Posterior cingulate gyrus (tissue), 11 donors: ENCODE measurements around the gene BRME1.
"Not testable (repeated sequence)": the region's sequence is repeated elsewhere in the genome, so short reads cannot be mapped to it uniquely, and the experiment has no call there.

Experiments used
- DNase-seq, 10 donors: peaks; one replicate each; pipeline versions ENCODE4 v3.0.0 to v3.0.0-alpha.2; 2020 to 2021; ENCODE audit warnings: mixed read lengths in 3 of 10
- intact Hi-C: fragments of 100-400 bp; cut with DNase I; formaldehyde crosslinking; loops from one replicate; pipeline ENCODE4 v1.15.1; 2023

BRME1 gene

DNA sequence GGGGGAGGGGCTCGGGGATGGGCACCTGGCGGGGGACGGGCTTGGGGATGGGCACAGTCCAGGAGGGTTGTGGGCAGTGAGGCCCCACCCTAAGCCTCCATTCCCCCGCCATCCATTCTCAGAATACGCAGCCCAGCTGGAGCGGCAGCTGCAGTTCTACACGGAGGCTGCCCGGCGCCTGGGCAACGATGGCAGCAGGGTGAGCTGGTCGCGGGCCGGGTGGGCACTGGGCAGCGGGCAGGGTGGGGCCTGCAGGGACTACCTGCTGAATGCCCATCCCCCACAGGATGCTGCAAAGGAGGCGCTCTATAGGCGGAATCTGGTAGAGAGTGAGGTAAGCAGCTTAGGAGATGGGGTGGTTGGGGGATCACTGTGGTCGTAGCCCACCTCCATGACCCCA lies 24.0 kb upstream of the BRME1 start:
- intact Hi-C loops: no loop called here
- no peak for DNase-seq

DNA sequence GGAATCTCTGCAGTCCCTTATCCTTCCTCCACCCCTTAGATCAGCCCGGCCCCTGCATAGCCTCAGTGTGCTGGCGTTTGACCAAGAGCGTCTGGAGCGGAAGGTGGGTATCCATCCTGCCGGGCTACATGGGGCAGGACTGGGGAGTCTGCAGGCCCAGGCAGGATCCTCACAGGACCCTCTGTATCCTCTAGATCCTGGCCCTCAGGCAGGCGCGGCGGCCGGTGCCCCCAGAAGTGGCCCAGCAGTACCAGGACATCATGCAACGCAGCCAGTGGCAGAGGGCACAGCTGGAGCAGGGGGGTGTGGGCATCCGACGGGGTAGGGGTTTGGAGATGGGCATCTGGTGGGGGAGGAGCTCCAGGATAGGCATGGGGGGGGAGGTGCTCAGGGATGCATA lies 23.4 kb upstream of the BRME1 start:
- intact Hi-C loops: no loop called here
- DNase-seq: no peak

DNA sequence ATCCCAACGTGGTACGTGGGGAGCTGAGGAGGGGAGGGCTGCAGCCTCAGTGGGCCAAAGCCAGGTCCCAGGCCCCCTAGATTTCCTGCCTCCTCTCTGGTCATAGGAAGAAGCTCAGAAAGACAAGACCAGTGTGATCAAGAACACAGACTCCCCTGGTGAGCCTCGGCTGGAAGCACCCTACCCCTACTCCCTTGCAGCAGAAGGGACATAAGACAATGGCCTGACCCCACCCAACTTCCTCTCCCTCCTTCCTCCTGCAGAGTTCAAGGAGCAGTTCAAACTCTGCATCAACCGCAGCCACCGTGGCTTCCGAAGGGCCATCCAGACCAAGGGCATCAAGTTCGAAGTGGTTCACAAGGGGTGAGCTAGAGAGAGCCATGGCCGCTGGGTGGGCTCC lies 20.8 kb upstream of the BRME1 start:
- intact Hi-C loops: no loop called here
- no peak for DNase-seq

DNA sequence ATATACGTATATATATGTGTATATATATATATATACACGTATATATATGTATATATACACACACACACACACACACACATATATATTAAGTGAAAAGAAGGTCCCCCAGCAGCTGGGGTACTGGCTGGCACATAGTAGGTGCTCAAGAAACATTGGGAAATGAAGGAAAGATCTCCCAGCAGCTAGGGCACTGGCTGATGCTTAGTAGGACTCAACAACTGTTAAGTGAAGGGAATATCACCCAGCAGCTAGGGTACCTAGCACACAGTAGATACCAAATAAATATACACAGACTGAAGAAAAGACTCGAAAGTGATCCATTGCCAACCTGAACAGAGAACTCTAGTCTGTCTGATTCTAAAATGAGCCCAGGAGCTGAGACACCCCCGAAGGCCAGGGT lies 20.1 kb upstream of the BRME1 start:
- DNase-seq: no peak
- intact Hi-C loops: no loop called here

DNA sequence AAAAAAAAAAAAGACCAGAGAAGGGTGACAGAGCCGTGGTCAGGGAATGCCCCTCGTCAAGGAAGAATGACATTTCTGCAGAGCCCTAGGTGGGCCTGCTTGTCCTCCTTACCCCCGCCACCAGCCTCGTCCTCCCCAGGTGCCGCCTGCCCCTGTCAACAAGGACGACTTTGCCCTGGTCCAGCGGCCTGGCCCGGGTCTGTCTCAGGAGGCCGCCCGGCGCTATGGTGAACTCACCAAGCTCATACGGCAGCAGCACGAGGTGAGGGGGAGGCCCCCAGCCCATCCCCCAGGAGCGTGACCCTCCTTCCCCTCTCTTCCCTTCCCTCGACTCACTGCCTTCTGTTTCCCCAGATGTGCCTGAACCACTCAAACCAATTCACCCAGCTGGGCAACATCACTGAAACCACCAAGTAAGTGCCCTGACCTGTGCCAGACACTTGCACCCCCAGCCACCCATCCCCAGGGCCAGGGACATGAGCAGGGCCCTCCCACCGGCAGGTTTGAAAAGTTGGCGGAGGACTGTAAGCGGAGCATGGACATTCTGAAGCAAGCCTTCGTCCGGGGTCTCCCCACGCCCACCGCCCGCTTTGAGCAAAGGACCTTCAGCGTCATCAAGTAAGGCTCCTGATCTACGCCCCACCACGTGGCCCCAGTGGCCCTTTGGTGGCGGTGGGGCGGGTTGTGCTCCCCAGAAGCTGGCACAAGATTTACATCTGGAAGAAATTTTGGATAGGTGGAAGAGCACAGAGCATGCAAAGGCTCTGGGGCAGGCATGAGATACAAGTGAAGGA lies 17.5 kb upstream of the BRME1 start:
- DNase-seq: no peak

DNA sequence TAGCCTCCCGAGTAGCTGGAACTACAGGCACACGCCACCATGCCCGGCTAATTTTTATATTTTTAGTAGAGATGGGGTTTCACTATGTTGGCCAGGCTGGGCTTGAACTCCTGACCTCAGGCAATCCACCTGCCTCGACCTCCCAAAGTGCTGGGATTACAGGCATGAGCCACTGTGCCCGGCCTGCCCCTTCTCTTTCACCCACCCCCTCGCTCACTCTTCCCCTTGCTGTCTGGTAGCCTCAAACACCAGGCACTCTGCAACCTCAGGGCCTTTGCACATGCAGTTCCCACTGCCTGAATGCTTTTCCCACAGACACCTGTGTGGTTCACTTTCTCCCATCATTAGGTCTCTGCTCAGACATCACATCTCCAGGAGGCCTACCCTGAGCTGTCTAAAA lies 16.2 kb upstream of the BRME1 start:
- DNase-seq: not testable (repeated sequence)

More for the DNA sequence above, 17.5 kb upstream of the BRME1 start:
- intact Hi-C loops: no loop called here

DNA sequence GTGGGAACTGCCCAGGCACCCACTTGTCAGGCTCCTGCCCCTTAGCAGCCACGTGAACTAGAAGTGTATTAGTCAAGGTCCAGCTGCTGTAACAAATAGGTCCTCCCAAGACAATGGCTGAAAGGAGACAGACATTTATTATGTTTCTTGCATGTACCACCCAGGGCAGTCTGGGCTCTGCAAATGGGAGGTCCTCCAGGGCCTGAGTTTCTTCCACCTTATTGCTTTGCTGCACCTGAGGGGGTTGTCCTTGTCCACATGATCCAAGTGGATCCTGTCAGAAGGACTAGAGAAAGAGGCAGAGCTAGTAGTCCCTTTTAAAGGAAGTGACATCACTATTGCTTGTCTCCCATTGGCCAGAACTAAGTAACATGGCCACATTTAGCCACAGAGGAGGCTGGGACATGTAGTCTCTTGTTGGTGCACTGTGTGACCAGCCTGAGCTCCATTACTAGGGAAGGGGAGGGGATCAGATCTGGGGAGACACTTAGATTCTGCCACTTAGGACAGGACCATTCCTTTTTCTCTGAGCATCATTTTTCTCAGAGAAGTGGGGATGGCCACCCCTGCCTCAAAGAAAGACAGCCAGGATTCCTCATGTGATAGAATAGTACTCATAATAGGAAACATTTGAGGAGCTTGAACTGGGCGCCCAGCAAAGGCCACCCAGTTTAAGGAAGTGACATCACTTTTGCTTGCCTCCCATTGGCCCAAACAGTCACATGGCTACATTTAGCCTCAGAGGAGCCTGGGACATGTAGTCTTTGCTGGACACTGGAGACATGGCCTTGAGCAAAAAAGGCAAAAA lies 15.2 kb upstream of the BRME1 start:
- DNase-seq: peak in 5 of 10 donors; percentile 37 to 78 (median 53)

More for the DNA sequence above, 16.2 kb upstream of the BRME1 start:
- intact Hi-C loops: not testable (repeated sequence)

DNA sequence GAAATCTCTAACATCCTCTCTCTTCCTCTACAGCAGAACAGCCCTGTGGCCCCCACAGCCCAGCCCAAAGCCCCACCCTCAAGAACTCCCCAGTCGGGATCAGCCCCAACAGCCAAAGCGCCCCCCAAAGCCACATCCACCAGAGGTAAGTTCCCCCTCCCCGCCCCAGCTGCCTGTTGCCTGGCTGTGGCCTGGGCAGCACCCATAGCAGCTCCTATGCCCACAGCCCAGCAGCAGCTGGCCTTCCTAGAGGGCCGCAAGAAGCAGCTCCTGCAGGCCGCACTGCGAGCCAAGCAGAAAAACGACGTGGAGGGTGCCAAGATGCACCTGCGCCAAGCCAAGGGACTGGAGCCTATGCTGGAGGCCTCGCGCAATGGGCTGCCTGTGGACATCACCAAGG lies 14.6 kb upstream of the BRME1 start:
- no peak for DNase-seq
- intact Hi-C loops: no loop called here

More for the DNA sequence above, 15.2 kb upstream of the BRME1 start:
- intact Hi-C loops: no loop called here

DNA sequence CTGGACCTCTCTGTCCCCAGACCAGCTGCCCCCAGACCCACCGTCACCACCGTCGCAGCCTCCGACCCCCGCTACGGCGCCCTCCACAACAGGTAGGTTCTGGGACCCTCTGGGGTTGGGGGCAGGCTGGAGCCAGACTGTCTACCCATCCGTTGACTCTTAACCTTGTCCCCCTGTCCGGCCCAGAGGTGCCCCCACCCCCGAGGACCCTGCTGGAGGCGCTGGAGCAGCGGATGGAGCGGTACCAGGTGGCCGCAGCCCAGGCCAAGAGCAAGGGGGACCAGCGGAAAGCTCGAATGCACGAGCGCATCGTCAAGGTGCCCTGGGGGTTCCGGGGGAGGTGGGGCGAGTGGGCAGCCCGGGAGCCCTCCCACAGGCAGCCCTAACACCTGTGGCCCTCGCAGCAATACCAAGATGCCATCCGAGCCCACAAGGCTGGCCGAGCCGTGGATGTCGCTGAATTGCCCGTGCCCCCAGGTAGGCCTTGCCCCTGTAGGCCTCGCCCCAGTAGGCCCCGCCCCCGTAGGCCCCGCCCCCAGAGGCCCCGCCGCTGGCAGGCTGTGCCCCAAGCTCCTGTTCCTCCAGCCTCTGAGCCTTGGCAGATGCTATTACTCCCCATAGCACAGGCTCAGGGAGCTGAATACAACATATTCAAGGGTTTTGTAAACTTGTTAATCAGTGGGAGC lies 13.0 kb upstream of the BRME1 start:
- no peak for DNase-seq
- intact Hi-C loops: no loop called here

DNA sequence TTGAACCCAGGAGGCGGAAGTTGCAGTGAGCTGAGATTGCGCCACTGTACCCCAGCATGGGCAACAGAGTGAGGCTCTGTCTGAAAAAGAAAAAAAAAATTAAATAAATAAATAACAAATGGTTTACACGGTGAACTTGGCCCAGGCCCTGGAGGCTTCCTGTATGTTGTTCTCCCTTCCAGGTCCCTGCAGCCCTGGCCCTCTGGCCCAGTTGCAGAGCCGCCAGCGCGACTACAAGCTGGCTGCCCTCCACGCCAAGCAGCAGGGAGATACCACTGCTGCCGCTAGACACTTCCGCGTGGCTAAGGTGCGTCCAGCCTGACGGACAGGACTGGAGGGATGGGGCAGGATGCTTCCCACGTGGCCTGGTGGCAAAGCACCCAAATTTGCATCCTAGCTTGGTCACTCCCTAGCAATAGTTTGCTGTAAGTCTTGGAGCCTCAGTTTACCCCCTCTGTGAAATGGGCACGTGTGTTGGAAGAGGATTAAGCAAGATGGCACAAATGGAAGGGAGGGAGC lies 12.0 kb upstream of the BRME1 start:
- intact Hi-C loops: no loop called here
- no peak for DNase-seq

DNA sequence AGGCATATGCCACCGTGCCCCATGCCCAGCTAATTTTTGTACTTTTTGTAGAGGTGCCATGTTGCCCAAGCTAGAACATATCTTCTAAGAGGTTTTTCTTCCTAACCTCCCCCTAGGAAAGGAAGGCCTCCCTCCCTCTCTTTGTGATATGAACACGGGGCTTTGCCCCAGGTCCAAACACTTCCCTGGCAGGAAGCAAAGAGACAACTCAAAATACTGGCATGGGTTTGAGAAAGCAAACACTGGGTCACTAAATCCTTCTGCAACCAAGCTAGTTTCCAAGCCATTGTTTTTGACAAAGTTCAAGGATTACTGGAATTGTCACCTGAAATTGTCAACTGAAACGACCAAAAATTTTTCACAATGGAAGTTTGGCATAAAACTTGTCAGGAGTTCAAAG lies 8.9 kb upstream of the BRME1 start:
- intact Hi-C loops: no loop called here
- DNase-seq: no peak

DNA sequence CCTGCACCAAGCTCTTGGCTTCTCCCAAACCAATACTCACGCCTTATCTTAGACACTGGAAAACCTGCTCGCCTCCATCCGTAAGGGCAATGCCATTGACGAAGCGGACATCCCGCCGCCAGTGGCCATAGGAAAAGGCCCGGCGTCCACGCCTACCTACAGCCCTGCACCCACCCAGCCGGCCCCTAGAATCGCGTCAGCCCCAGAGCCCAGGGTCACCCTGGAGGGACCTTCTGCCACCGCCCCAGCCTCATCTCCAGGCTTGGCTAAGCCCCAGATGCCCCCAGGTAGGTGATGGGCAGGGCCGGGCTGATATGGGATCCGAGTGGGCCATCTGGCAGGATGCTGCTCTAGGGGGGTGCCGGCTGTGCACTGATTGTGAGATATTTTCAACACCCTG lies 7.4 kb upstream of the BRME1 start:
- intact Hi-C loops: no loop called here
- DNase-seq: no peak

DNA sequence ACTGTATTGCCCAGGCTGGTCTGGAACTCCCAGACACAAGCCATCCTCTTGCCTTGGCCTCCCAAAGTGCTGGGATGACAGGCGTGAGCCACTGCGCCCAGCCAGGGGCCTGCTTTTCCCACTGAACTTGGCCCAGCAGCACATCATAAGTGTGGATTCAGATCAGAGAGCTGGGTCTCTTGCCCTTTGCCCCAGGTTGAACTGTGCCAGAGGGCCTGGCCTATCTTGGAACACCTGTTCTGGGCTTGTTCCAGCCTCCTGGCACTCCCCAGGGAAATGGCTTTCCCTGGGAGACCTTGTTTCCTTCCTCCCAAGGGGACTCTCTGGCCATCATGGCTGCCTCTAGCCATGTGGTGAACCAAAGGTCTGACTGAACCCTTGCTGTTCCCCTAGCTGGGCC lies 3.5 kb upstream of the BRME1 start:
- no peak for DNase-seq
- intact Hi-C loops: loop anchor here (10.0 kb wide), 1 partner anchor 45 kb away; the partner anchor contains the start of gene DCAF15

DNA sequence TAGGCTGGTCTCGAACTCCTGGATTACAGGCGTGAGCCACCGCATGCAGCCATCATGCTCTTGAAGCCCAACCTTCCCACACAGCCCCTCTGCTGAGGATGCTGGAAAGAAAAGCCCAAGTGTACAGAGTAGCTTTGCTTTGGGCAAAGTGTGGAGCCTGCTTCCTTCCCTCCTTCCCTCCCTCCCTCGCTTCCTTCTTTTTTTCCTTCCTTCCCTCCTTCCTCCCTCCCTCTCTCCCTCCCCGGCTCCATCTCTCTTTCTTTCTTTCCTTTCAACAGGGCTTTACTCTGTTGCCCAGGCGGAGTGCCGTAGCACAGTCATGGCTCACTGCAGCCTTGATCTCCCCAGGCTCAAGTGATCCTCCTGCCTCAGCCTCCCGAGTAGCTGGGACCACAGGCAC lies 2.8 kb upstream of the BRME1 start:
- intact Hi-C loops: loop anchor here (10.0 kb wide), 1 partner anchor 46 kb away; the partner anchor contains the start of gene DCAF15
- no peak for DNase-seq

DNA sequence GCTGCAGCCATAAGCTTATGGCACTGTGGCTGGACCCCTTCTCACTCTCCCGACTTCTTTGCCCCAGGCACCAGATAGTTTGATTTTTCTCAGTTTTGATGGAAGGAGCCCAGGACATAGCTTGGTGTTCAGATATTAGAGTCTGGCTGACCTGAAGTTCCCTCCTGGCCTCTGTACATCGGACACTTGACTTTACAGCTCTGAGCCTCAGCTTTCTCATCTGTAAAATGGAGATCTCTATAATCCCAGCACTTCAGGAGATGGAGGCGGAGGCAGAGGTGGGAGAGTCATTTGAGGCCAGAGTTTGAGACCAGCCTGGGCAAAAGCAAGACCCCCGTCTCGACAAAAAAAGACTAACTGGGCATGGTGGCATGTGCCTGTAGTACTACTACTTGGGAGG lies 993 bp upstream of the BRME1 start:
- DNase-seq: no peak
- intact Hi-C loops: loop anchor here (10.0 kb wide), 1 partner anchor 48 kb away; the partner anchor contains the start of gene DCAF15

DNA sequence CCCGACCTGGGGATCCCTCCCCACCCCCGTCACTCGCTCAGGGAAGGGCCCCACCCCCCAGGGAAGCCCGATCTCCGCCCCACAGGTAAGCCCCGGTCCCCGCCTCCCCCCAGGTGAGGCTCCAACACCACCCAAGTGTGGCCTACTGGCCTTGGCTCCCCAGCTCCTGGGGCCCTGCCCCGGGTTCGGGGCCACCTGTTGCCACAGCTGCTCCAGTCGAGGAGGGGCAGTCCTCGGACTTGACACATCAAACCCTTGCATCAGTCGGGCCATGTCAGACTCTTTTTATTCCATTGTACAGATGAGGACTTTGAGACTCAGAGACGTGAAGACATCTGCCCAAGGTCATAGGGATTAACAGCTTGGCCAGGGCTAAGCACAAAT lies 596 bp upstream of the BRME1 start:
- intact Hi-C loops: loop anchor here (10.0 kb wide), 1 partner anchor 48 kb away; the partner anchor contains the start of gene DCAF15
- DNase-seq: no peak

DNA sequence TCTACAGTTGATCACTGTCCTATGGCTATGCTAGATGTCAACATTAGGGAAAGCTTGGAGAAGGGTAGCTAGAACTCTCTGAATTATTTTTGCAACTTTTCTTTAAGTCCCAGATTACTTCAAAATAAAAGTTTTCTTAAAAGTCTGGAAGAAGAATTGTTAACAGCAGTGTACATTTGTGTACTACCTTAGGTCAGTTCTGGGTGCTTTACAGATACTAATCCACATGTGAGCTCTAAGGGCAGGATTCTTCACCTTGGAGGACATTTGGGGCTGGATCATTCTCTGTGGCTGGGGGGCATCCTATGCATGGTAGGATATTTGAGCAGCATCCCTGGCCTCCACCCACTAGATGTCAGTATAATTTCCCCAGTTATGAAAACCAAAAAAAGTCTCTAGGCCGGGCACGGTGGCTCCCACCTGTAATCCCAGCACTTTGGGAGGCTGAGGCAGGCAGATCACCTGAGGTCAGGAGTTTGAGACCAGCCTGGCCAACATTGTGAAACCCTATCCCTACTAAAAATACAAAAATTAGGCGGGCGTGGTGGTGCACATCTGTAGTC lies 2.8 kb downstream of the BRME1 start:
- intact Hi-C loops: loop anchor here (10.0 kb wide), 1 partner anchor 52 kb away; the partner anchor contains the start of gene DCAF15
- no peak for DNase-seq

DNA sequence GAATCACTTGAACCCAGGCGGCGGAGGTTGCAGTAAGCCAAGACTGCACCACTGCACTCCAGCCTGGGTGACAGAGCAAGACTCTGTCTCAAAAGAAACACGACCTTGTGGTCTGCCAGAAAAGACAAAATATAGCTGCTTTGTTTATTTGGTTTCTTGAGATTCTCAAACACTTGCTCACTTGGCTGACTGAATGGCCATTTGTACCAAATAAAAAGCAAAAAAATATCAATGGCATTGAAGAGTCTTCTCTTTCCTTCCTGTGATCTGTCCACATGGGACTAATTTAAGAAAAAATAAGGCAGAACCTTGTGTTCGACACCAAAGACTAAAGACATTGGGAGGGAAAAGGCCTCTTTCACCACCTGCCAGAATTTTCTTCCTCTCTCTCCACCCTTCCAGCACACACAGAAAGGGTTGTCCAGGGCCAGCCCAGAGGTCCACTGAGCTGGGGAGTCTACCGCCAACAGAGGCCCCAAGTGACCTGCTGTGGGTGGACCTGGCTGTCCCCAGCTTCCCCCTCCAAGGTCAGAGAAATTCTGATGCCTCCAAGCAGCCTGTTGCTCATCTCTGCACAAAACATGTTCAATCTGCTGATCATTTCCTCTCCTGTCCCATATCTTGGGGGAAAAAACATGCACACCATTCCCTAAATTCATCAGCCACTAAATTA lies 5.9 kb downstream of the BRME1 start:
- intact Hi-C loops: loop anchor here (10.0 kb wide), 1 partner anchor 55 kb away; the partner anchor contains the start of gene DCAF15
- no peak for DNase-seq

DNA sequence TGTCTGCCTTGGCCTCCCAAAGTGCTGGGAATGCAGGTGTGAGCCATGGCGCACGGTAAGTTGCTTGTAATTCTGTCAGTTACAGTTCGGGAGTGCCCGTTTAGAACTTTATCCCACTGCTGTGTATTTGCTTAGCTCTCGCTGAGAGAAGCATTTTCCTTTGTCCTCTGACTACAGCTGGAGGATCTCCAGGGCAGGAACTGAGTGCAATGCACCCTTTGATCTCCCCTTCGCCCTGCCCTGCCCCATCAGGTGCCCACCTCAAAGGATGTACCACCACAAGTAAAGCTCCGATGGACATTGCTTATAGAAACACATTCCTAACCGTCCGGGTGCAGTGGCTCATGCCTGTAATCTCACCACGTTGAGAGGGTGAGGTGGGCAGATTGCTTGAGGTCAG lies 6.5 kb downstream of the BRME1 start:
- no peak for DNase-seq
- intact Hi-C loops: no loop called here

DNA sequence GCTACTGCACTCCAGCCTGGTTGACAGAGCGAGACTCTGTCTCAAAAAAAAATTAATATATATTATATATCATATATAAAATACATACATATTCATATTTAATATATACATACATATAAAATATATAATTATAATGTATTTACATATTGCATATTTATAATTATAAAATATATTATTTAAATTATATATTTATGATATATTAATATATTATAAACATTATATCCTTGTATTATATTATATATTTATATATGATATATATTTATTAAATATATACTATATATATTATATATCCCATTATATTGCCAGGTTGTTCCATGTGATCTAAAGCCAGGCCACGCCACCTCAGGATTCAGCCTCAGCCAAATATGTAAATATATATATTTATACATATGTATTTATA lies 9.7 kb downstream of the BRME1 start:
- intact Hi-C loops: no loop called here
- no peak for DNase-seq
